ENCODE data around the gene AFM. TPM values are rescaled to one million over a fixed set of nuclear protein-coding genes. Genes with fewer than 3 reads are reported as not detected.

The AFM gene
- total and polyA plus RNA-seq, 2 of the 13 experiments (the other 11 are each of a cell fraction or from before 2014, with no cell fraction given): 0.13 to 1.8 TPM

DNA sequence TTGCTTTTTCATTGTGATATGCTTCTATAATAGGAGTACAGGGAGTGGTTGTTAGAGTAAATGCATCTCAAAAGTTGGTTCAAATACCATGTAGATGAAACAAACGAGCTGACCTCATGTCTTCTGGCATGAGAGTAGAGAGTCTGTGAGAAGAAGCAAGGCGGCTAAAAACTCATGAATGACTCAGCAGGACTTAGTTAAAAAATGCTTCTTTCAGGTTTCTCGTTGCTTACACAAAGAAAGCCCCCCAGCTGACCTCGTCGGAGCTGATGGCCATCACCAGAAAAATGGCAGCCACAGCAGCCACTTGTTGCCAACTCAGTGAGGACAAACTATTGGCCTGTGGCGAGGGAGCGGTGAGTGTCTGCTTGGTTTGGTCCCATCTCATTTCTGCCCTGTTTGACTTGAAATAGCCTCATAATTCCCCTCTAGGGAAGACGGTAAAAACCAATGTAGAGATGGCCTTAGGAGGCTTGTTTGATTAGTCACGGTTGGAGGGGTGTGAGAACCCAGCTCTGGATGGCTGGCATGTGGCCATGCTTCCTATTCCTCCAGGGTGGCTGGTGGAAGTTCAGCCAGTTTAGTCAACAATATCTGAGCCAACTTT, 31.0 kb upstream of the AFM start:
- DNase-seq (ENCODE audit: low spot score) (no peak), FAIRE-seq (no peak), ATAC-seq (peak; percentile 39)
- no peaks in the 10 kb centered on the region for H3K79me2 ChIP-seq (ENCODE audit: insufficient read depth, low read length)
- in situ Hi-C loops (cut with HindIII; ENCODE audit: extremely low pct_ligation_motif_present, low pct_unique_long_range_greater_than_20kb) (loop anchor here (25.0 kb wide), 1 partner anchor 112 kb away; no protein-coding TSS in a partner anchor), intact Hi-C loops (cut with micrococcal nuclease; ENCODE audit: unreplicated experiment) (no loop called here)
- BruUV-seq (replicated peaks): no TSS peak
- CTCF ChIA-PET (ENCODE audit: low intra/inter-chr PET ratio, low total read pairs): no interaction called here
- no peak overlapping the region for H3K4me3 ChIP-seq (replicated peaks in 1 of 3; ENCODE audit: insufficient read depth in 1 of 3, low read depth in 2 of 3, low read length in 3 of 3)
- 80% methylated on average over 9 of the region's 9 CpGs for WGBS (ENCODE audit: low lambda C conversion rate)
- POLR2A ChIA-PET: interaction anchor here (0.8 to 1.3 kb wide), 2 partner anchors 8 to 109 kb away, joined by 4 to 5 read pairs; no protein-coding TSS in a partner anchor
- no peak overlapping the region for H3K9ac ChIP-seq (ENCODE audit: insufficient read depth, low read depth, low read length)
- peaks cover 33% of the 10 kb centered on the region; the same call in 1 of the 2 replicates for H4K20me1 ChIP-seq (ENCODE audit: insufficient read depth, low read length)
- peak overlapping the region; percentile 47 for H3K27ac ChIP-seq (ENCODE audit: extremely low read length, insufficient read depth, low read length)
- no peaks in the 10 kb centered on the region for H3K9me3 ChIP-seq (ENCODE audit: low read length)
- peaks cover 5 to 61% of the 10 kb centered on the region in 2 experiments for H3K36me3 ChIP-seq (replicated peaks in 1 of 2; ENCODE audit: control insufficient read depth in 1 of 2, insufficient read depth in 2 of 2, low read length in 2 of 2)
- H2AFZ ChIP-seq (ENCODE audit: low read length): no peak overlapping the region
- H3K4me2 ChIP-seq (ENCODE audit: low read depth, low read length): no peak overlapping the region
- H3K4me1 ChIP-seq (ENCODE audit: insufficient read depth, low read length): peaks cover 65% of the 10 kb centered on the region
- no peaks in the 10 kb centered on the region for H3K27me3 ChIP-seq (ENCODE audit: control insufficient read depth in 1 of 2, insufficient read depth in 2 of 2, low read length in 2 of 2)
- TF ChIP-seq RORA (CRISPR knock-in tag; IDR thresholded peaks at IDR 0.05): 0 out of 2 replicates have a peak, but pooled peaks have one; percentile 36
- TF ChIP-seq REPIN1 (CRISPR knock-in tag; IDR thresholded peaks at IDR 0.05; ENCODE audit: borderline replicate concordance, low read depth): 0 out of 2 replicates have a peak, but pooled peaks have one; percentile 21
- TF ChIP-seq ZNF496 (CRISPR knock-in tag; IDR thresholded peaks at IDR 0.05; ENCODE audit: insufficient replicate concordance): no peak
- TF ChIP-seq RBFOX2 (IDR thresholded peaks at IDR 0.05; ENCODE audit: low read depth, low read length): peak; percentile 69
- TF ChIP-seq ZNF468 (CRISPR knock-in tag; IDR thresholded peaks at IDR 0.05): no peak
- 0 out of 2 replicates have a peak, but pooled peaks have one; percentile 13 for TF ChIP-seq ZNF556 (CRISPR knock-in tag; IDR thresholded peaks at IDR 0.05; ENCODE audit: borderline replicate concordance)
- TF ChIP-seq, protein P1, sequence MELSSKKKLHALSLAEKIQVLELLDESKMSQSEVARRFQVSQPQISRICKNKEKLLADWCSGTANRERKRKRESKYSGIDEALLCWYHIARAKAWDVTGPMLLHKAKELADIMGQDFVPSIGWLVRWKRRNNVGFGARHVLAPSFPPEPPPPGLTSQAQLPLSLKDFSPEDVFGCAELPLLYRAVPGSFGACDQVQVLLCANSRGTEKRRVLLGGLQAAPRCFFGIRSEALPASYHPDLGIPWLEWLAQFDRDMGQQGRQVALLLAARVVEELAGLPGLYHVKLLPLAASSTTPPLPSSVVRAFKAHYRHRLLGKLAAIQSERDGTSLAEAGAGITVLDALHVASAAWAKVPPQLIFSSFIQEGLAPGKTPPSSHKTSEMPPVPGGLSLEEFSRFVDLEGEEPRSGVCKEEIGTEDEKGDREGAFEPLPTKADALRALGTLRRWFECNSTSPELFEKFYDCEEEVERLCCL (CRISPR knock-in tag; IDR thresholded peaks at IDR 0.05; ENCODE audit: borderline replicate concordance): 0 out of 2 replicates have a peak, but pooled peaks have one; percentile 19
- no peak for TF ChIP-seq HNRNPH1 (optimal IDR thresholded peaks at IDR 0.05; ENCODE audit: low read depth, low read length)
- peak; percentile 74 for TF ChIP-seq BORCS8-MEF2B (CRISPR knock-in tag; IDR thresholded peaks at IDR 0.05)
- peak; percentile 93 for TF ChIP-seq ZC3H4 (CRISPR knock-in tag; IDR thresholded peaks at IDR 0.05; ENCODE audit: borderline replicate concordance)
- TF ChIP-seq MATR3 (CRISPR knock-in tag; IDR thresholded peaks at IDR 0.05): no peak
- peak; percentile 64 for TF ChIP-seq YY1 (IDR thresholded peaks at IDR 0.05; ENCODE audit: insufficient read depth, insufficient replicate concordance, low read depth, low read length)
- TF ChIP-seq NFYB (CRISPR knock-in tag; IDR thresholded peaks at IDR 0.05): no peak
- TF ChIP-seq, protein P2, sequence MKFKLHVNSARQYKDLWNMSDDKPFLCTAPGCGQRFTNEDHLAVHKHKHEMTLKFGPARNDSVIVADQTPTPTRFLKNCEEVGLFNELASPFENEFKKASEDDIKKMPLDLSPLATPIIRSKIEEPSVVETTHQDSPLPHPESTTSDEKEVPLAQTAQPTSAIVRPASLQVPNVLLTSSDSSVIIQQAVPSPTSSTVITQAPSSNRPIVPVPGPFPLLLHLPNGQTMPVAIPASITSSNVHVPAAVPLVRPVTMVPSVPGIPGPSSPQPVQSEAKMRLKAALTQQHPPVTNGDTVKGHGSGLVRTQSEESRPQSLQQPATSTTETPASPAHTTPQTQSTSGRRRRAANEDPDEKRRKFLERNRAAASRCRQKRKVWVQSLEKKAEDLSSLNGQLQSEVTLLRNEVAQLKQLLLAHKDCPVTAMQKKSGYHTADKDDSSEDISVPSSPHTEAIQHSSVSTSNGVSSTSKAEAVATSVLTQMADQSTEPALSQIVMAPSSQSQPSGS (CRISPR knock-in tag; IDR thresholded peaks at IDR 0.05): 0 out of 2 replicates have a peak, but pooled peaks have one; percentile 40
- TF ChIP-seq, protein P3, sequence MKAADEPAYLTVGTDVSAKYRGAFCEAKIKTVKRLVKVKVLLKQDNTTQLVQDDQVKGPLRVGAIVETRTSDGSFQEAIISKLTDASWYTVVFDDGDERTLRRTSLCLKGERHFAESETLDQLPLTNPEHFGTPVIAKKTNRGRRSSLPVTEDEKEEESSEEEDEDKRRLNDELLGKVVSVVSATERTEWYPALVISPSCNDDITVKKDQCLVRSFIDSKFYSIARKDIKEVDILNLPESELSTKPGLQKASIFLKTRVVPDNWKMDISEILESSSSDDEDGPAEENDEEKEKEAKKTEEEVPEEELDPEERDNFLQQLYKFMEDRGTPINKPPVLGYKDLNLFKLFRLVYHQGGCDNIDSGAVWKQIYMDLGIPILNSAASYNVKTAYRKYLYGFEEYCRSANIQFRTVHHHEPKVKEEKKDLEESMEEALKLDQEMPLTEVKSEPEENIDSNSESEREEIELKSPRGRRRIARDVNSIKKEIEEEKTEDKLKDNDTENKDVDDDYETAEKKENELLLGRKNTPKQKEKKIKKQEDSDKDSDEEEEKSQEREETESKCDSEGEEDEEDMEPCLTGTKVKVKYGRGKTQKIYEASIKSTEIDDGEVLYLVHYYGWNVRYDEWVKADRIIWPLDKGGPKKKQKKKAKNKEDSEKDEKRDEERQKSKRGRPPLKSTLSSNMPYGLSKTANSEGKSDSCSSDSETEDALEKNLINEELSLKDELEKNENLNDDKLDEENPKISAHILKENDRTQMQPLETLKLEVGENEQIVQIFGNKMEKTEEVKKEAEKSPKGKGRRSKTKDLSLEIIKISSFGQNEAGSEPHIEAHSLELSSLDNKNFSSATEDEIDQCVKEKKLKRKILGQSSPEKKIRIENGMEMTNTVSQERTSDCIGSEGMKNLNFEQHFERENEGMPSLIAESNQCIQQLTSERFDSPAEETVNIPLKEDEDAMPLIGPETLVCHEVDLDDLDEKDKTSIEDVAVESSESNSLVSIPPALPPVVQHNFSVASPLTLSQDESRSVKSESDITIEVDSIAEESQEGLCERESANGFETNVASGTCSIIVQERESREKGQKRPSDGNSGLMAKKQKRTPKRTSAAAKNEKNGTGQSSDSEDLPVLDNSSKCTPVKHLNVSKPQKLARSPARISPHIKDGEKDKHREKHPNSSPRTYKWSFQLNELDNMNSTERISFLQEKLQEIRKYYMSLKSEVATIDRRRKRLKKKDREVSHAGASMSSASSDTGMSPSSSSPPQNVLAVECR (CRISPR knock-in tag; IDR thresholded peaks at IDR 0.05; ENCODE audit: borderline replicate concordance): peak; percentile 13; the same call in 1 of the 2 replicates
- no peak for TF ChIP-seq ZKSCAN5 (CRISPR knock-in tag; IDR thresholded peaks at IDR 0.05)
